Thoracic aorta (tissue), 2 donors: ENCODE data around the gene CCDC141. TPM values are rescaled to one million over a fixed set of nuclear protein-coding genes. Genes with fewer than 3 reads are reported as not detected.

Experiments used
- ATAC-seq: fragments of 150-250 bp; one replicate; pipeline ENCODE4 v1.8.0; 2017; ENCODE audit warnings: low read depth; ENCODE audit not compliant: insufficient number of reproducible peaks, low FRiP score
- DNase-seq: peaks from one replicate; pipeline ENCODE4 v3.0.0-alpha.2; 2020; ENCODE audit warnings: low spot score
- H3K27ac ChIP-seq, 2 donors: fragments of 200-600 bp; sonication (generic); 1 replicate in 1 of 2; 2 replicates in 1 of 2; pipeline ENCODE4 v1.5.1; 2016; ENCODE audit warnings: mild to moderate bottlenecking in 2 of 2, moderate library complexity in 2 of 2
- H3K27me3 ChIP-seq: fragments of 200-600 bp; sonication (generic); replicated peaks from 2 replicates; pipeline ENCODE4 v1.6.0; 2016; ENCODE audit warnings: mild to moderate bottlenecking; ENCODE audit not compliant: insufficient read depth
- H3K36me3 ChIP-seq: fragments of 200-600 bp; sonication (generic); one replicate; pipeline ENCODE4 v1.5.1; 2016
- H3K4me1 ChIP-seq, 2 donors: fragments of 200-600 bp; sonication (generic); 1 replicate in 1 of 2; 2 replicates in 1 of 2; pipeline versions ENCODE4 v1.5.1 to v1.6.0; 2016; ENCODE audit warnings: low read depth in 2 of 2, mild to moderate bottlenecking in 1 of 2; ENCODE audit not compliant: control insufficient read depth in 1 of 2
- H3K4me3 ChIP-seq: fragments of 200-600 bp; sonication (generic); 2 replicates; pipeline ENCODE4 v1.5.1; 2016; ENCODE audit warnings: mild to moderate bottlenecking
- H3K9me3 ChIP-seq: fragments of 200-600 bp; sonication (generic); 2 replicates; pipeline ENCODE4 v1.5.1; 2016
- total RNA-seq, 2 donors: library from RNA; depleted of rRNA; stranded (reverse); fragments of >200 nt; gene quantifications; one replicate each; pipeline versions ENCODE4 v1.1.0 to v1.2.3, GENCODE V29; 2016
- TF ChIP-seq, protein P1 (sequence below): fragments of 200-600 bp; sonication (generic); IDR thresholded peaks from one replicate; pipeline ENCODE4 v1.5.1; 2019; ENCODE audit warnings: antibody characterized with exemption

CCDC141 gene
- total RNA-seq, 2 donors from 2014 or later: 2.4 to 4.8 TPM

GRCh38 chr2:178827739-178828485 is 222.0 kb downstream of the CCDC141 start:
- peak; percentile 71 for ATAC-seq
- no peaks in the 10 kb centered on the region for H3K9me3 ChIP-seq
- H3K36me3 ChIP-seq: no peaks in the 10 kb centered on the region
- H3K4me3 ChIP-seq: peak overlapping the region; percentile 48
- TF ChIP-seq, protein P1, sequence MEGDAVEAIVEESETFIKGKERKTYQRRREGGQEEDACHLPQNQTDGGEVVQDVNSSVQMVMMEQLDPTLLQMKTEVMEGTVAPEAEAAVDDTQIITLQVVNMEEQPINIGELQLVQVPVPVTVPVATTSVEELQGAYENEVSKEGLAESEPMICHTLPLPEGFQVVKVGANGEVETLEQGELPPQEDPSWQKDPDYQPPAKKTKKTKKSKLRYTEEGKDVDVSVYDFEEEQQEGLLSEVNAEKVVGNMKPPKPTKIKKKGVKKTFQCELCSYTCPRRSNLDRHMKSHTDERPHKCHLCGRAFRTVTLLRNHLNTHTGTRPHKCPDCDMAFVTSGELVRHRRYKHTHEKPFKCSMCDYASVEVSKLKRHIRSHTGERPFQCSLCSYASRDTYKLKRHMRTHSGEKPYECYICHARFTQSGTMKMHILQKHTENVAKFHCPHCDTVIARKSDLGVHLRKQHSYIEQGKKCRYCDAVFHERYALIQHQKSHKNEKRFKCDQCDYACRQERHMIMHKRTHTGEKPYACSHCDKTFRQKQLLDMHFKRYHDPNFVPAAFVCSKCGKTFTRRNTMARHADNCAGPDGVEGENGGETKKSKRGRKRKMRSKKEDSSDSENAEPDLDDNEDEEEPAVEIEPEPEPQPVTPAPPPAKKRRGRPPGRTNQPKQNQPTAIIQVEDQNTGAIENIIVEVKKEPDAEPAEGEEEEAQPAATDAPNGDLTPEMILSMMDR: no peak
- no peaks in the 10 kb centered on the region for H3K27me3 ChIP-seq
- peaks cover 11 to 51% of the 10 kb centered on the region in 2 donors for H3K4me1 ChIP-seq
- peak overlapping the region; percentile 57 to 58 for H3K27ac ChIP-seq
- no peak for DNase-seq

- Histone ChIP-seq H3K4me3 (no peak overlapping the region), H3K9me3 (no peaks in the 10 kb centered on the region), H3K36me3 (no peaks in the 10 kb centered on the region), H3K4me1 (peaks cover 11 to 51% of the 10 kb centered on the region in 2 donors), H3K27me3 (no peaks in the 10 kb centered on the region), H3K27ac (peak overlapping the region; percentile 57 to 58)
- TF ChIP-seq, protein P1: no peak
- DNase-seq (no peak), ATAC-seq (no peak)
Measured at GRCh38 chr2:178827111-178827510, 222.8 kb downstream of the CCDC141 start.

- Histone ChIP-seq H3K36me3 (no peaks in the 10 kb centered on the region), H3K4me1 (peaks cover 11 to 48% of the 10 kb centered on the region in 2 donors), H3K27me3 (no peaks in the 10 kb centered on the region), H3K4me3 (no peak overlapping the region), H3K27ac (no peak overlapping the region), H3K9me3 (no peaks in the 10 kb centered on the region)
- ATAC-seq: peak; percentile 40
- DNase-seq: no peak
- TF ChIP-seq, protein P1: no peak
Measured at GRCh38 chr2:178825183-178825582, 224.8 kb downstream of the CCDC141 start.

- TF ChIP-seq, protein P1: no peak
- no peak for DNase-seq
- ATAC-seq: no peak
Measured at GRCh38 chr2:178824181-178824580, 225.8 kb downstream of the CCDC141 start.

GRCh38 chr2:178819992-178820391 is 229.9 kb downstream of the CCDC141 start:
- Histone ChIP-seq H3K27me3 (no peaks in the 10 kb centered on the region), H3K27ac (peak overlapping the region in 1 of 2 donors; percentile 46), H3K4me1 (peaks cover 7 to 28% of the 10 kb centered on the region in 2 donors), H3K4me3 (peak overlapping the region; percentile 32), H3K9me3 (no peaks in the 10 kb centered on the region), H3K36me3 (no peaks in the 10 kb centered on the region)
- TF ChIP-seq, protein P1: no peak
- no peak for ATAC-seq
- no peak for DNase-seq

More at GRCh38 chr2:178824181-178824580, 225.8 kb downstream of the CCDC141 start:
- Histone ChIP-seq H3K9me3 (no peaks in the 10 kb centered on the region), H3K27ac (no peak overlapping the region), H3K27me3 (no peaks in the 10 kb centered on the region), H3K36me3 (no peaks in the 10 kb centered on the region), H3K4me1 (peaks cover 14 to 48% of the 10 kb centered on the region in 2 donors), H3K4me3 (peak overlapping the region; percentile 2)
